HepG2 (cell line): ENCODE measurements around the gene NSFL1C. TPM values are rescaled to one million over a fixed set of nuclear protein-coding genes. Genes with fewer than 3 reads are reported as not detected.
A peak's percentile ranks its signal among the peaks of the same experiment; 100 is the strongest.

Experiments used
- ARID3A ChIP-seq: IDR thresholded peaks from 2 replicates; pipeline ENCODE4 v1.6.1; 2012; ENCODE audit warnings: low read depth, low read length, improper control_type of control experiment
- CTCF ChIP-seq: sonication (generic); formaldehyde crosslinking; IDR thresholded peaks from 2 replicates; pipeline ENCODE4 v1.5.0; 2020; ENCODE audit warnings: mild to moderate bottlenecking, missing genetic modification reagents, moderate library complexity
- EED ChIP-seq: sonication (generic); formaldehyde crosslinking; IDR thresholded peaks from 2 replicates; pipeline ENCODE4 v1.5.0; 2020; ENCODE audit warnings: mild to moderate bottlenecking, missing genetic modification reagents
- FOXO4 ChIP-seq: sonication (generic); formaldehyde crosslinking; conservative IDR thresholded peaks from 2 replicates; pipeline ENCODE4 v1.8.1; 2023; ENCODE audit warnings: missing genetic modification reagents
- MBNL3 ChIP-seq: fragments of 250-450 bp; sonication (Bioruptor Pico); conservative IDR thresholded peaks from 2 replicates; pipeline ENCODE4 v1.8.0; 2022; ENCODE audit warnings: mild to moderate bottlenecking, inconsistent platforms
- RFX5 ChIP-seq: IDR thresholded peaks from 2 replicates; pipeline ENCODE4 v1.6.1; 2011; ENCODE audit warnings: low read depth, low read length, improper control_type of control experiment
- TOPORS ChIP-seq: sonication (generic); formaldehyde crosslinking; IDR thresholded peaks from 2 replicates; pipeline ENCODE4 v1.8.0; 2023; ENCODE audit warnings: mild to moderate bottlenecking, missing genetic modification reagents
- ZFP36L1 ChIP-seq: sonication (generic); formaldehyde crosslinking; IDR thresholded peaks from 2 replicates; pipeline ENCODE4 v1.8.0; 2022; ENCODE audit warnings: mild to moderate bottlenecking, missing genetic modification reagents, moderate library complexity
- ZFP62 ChIP-seq: sonication (generic); formaldehyde crosslinking; IDR thresholded peaks from 2 replicates; pipeline ENCODE4 v1.4.0; 2020; ENCODE audit warnings: missing genetic modification reagents
- polyA plus RNA-seq, 8 experiments: library from polyadenylated mRNA; depleted of rRNA in 3 of 8; stranded (reverse) in 7 of 8; unstranded in 1 of 8; fragments of >200 nt; fragmentation: Illumina TruSeq in 4 of 8; extraction: Trizol in 4 of 8; gene quantifications; 2 replicates each; pipeline versions ENCODE4 v1.2.1 to v1.2.3, GENCODE V29; 2011 to 2016; ENCODE audit warnings: low read depth in 4 of 8, missing spikeins in 1 of 8, mixed read lengths in 1 of 8; ENCODE audit not compliant: insufficient read depth in 1 of 8
- total RNA-seq, 5 experiments: library from RNA; depleted of rRNA; stranded (reverse); fragments of >200 nt; fragmentation: Illumina TruSeq; extraction: Trizol; gene quantifications; 2 replicates each; pipeline ENCODE4 v1.2.3, GENCODE V29; 2016; ENCODE audit warnings: low read depth in 1 of 5
- TF ChIP-seq, protein P1 (sequence below): sonication (generic); formaldehyde crosslinking; IDR thresholded peaks from 2 replicates; pipeline ENCODE4 v1.5.0; 2020; ENCODE audit warnings: mild to moderate bottlenecking, missing genetic modification reagents, borderline replicate concordance
- TF ChIP-seq, protein P2 (sequence below): sonication (generic); formaldehyde crosslinking; IDR thresholded peaks from 2 replicates; pipeline ENCODE4 v1.4.0; 2020; ENCODE audit warnings: missing genetic modification reagents
- TF ChIP-seq, protein P3 (sequence below): sonication (generic); formaldehyde crosslinking; IDR thresholded peaks from 2 replicates; pipeline ENCODE4 v1.8.1; 2023; ENCODE audit warnings: mild to moderate bottlenecking, missing genetic modification reagents, borderline replicate concordance

Gene NSFL1C
- total and polyA plus RNA-seq, 2 of the 13 experiments (the other 11 are each of a cell fraction or from before 2014, with no cell fraction given) = 22.9 to 62.7 TPM

DNA sequence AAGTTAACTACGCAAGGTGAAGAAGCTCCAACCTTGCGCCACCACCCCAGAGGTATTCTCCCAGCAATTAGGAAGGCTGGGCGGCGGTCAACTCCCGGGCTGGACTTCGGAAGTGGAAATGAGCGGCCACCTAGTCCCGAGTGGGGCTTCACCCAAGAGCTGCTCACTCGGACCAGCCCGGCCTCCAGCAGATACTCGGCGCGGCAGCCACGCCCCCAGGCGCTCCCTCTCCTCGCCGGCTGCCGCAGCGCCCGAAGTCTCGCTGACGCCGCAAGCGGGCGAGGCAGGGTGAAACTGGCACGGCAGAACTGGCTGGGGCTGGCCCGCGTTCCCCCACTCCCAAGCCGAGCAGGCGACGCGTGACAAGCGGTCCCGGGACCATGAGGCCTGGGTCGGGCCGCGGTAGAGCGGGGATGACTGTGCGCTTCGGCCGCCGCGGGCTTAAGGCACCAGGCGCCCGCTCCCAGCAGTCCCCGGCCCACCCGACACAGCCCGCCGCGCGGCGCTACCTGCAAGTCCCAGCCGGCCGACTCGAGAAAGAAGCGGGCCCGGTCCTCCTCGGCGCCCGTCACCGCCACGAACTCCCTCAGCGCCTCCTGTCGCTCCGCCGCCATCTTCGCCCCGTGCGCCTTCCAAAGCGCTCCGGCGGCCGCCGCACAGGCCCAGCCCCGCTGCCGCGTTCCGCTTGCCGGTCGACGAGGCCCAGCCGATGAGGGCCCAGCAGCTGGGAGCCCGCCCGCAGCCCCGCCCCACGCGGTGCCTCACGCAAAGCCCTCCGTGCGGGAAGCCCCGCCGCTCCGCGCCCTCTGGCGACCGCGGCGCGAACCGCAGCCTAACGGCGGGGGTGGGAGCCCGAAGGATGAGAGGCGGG, at the start of gene NSFL1C (continued):
- TF ChIP-seq, protein P1, sequence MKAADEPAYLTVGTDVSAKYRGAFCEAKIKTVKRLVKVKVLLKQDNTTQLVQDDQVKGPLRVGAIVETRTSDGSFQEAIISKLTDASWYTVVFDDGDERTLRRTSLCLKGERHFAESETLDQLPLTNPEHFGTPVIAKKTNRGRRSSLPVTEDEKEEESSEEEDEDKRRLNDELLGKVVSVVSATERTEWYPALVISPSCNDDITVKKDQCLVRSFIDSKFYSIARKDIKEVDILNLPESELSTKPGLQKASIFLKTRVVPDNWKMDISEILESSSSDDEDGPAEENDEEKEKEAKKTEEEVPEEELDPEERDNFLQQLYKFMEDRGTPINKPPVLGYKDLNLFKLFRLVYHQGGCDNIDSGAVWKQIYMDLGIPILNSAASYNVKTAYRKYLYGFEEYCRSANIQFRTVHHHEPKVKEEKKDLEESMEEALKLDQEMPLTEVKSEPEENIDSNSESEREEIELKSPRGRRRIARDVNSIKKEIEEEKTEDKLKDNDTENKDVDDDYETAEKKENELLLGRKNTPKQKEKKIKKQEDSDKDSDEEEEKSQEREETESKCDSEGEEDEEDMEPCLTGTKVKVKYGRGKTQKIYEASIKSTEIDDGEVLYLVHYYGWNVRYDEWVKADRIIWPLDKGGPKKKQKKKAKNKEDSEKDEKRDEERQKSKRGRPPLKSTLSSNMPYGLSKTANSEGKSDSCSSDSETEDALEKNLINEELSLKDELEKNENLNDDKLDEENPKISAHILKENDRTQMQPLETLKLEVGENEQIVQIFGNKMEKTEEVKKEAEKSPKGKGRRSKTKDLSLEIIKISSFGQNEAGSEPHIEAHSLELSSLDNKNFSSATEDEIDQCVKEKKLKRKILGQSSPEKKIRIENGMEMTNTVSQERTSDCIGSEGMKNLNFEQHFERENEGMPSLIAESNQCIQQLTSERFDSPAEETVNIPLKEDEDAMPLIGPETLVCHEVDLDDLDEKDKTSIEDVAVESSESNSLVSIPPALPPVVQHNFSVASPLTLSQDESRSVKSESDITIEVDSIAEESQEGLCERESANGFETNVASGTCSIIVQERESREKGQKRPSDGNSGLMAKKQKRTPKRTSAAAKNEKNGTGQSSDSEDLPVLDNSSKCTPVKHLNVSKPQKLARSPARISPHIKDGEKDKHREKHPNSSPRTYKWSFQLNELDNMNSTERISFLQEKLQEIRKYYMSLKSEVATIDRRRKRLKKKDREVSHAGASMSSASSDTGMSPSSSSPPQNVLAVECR (CRISPR knock-in tag) = peak; percentile 99
- peak; percentile 77; the same call in 1 of the 2 replicates for TF ChIP-seq ARID3A
- TF ChIP-seq MBNL3 (CRISPR knock-in tag) = no peak
- TF ChIP-seq, protein P2, sequence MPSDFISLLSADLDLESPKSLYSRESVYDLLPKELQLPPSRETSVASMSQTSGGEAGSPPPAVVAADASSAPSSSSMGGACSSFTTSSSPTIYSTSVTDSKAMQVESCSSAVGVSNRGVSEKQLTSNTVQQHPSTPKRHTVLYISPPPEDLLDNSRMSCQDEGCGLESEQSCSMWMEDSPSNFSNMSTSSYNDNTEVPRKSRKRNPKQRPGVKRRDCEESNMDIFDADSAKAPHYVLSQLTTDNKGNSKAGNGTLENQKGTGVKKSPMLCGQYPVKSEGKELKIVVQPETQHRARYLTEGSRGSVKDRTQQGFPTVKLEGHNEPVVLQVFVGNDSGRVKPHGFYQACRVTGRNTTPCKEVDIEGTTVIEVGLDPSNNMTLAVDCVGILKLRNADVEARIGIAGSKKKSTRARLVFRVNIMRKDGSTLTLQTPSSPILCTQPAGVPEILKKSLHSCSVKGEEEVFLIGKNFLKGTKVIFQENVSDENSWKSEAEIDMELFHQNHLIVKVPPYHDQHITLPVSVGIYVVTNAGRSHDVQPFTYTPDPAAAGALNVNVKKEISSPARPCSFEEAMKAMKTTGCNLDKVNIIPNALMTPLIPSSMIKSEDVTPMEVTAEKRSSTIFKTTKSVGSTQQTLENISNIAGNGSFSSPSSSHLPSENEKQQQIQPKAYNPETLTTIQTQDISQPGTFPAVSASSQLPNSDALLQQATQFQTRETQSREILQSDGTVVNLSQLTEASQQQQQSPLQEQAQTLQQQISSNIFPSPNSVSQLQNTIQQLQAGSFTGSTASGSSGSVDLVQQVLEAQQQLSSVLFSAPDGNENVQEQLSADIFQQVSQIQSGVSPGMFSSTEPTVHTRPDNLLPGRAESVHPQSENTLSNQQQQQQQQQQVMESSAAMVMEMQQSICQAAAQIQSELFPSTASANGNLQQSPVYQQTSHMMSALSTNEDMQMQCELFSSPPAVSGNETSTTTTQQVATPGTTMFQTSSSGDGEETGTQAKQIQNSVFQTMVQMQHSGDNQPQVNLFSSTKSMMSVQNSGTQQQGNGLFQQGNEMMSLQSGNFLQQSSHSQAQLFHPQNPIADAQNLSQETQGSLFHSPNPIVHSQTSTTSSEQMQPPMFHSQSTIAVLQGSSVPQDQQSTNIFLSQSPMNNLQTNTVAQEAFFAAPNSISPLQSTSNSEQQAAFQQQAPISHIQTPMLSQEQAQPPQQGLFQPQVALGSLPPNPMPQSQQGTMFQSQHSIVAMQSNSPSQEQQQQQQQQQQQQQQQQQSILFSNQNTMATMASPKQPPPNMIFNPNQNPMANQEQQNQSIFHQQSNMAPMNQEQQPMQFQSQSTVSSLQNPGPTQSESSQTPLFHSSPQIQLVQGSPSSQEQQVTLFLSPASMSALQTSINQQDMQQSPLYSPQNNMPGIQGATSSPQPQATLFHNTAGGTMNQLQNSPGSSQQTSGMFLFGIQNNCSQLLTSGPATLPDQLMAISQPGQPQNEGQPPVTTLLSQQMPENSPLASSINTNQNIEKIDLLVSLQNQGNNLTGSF (CRISPR knock-in tag) = peak; percentile 98
- TF ChIP-seq EED (CRISPR knock-in tag) = peak; percentile 98
- TF ChIP-seq, protein P3, sequence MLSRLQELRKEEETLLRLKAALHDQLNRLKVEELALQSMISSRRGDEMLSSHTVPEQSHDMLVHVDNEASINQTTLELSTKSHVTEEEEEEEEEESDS (CRISPR knock-in tag) = peak; percentile 93
- peak; percentile 71 for TF ChIP-seq RFX5
- peak; percentile 94; the same call in 1 of the 2 replicates for TF ChIP-seq ZFP36L1
- peak; percentile 95 for TF ChIP-seq CTCF (CRISPR knock-in tag)
- TF ChIP-seq FOXO4 = peak; percentile 99; the same call in 1 of the 2 replicates
- peak; percentile 98 for TF ChIP-seq TOPORS (CRISPR knock-in tag)
- TF ChIP-seq ZFP62 (CRISPR knock-in tag) = no peak; the same call in 1 of the 2 replicates
